ENCODE measurements around the gene METTL13.

GRCh38 chr1:171800851-171801250 is 19.4 kb downstream of the METTL13 start:
- no peak for TF ChIP-seq CTCF (IDR thresholded peaks at IDR 0.05; ENCODE audit: low read length)
- TF ChIP-seq EZH2 (optimal IDR thresholded peaks at IDR 0.05; ENCODE audit: low read depth, low read length) = no peak
